OCI-LY1 (cell line): ENCODE data around the gene CCL17.

Source experiments
- EZH2 ChIP-seq: fragments of 200-600 bp; sonication (generic), shearing (Covaris generic); IDR thresholded peaks from 2 replicates; pipeline ENCODE4 v1.8.0; 2017; ENCODE audit warnings: borderline replicate concordance, mixed run types, mild to moderate bottlenecking, antibody characterized with exemption, low read length, moderate library complexity, mixed read lengths
- TF ChIP-seq, protein P1 (sequence below): fragments of 200-600 bp; sonication (generic), shearing (Covaris generic); IDR thresholded peaks from 2 replicates; pipeline ENCODE4 v1.5.1; 2017; ENCODE audit warnings: mild to moderate bottlenecking, antibody characterized with exemption, low read length, moderate library complexity, mixed read lengths

DNA sequence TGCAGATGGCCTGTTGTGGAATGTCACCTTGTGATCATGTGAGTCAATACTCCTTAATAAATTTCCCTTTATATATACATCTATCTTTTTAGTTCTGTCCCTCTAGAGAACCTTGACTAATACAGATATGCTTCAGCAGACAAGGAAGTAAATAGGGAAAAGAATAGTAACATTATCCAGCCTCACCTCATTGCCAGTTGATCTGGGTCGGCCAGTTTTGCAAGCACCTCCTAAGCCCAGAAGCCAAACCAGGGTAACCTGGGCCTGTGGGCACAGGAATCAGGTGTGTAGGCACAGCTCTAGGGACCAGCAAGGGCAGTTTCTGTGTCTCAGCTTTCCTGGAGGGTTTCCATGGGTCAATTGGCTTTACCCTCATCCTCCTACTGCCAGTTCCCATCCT is 11.9 kb upstream of the CCL17 start:
- TF ChIP-seq, protein P1, sequence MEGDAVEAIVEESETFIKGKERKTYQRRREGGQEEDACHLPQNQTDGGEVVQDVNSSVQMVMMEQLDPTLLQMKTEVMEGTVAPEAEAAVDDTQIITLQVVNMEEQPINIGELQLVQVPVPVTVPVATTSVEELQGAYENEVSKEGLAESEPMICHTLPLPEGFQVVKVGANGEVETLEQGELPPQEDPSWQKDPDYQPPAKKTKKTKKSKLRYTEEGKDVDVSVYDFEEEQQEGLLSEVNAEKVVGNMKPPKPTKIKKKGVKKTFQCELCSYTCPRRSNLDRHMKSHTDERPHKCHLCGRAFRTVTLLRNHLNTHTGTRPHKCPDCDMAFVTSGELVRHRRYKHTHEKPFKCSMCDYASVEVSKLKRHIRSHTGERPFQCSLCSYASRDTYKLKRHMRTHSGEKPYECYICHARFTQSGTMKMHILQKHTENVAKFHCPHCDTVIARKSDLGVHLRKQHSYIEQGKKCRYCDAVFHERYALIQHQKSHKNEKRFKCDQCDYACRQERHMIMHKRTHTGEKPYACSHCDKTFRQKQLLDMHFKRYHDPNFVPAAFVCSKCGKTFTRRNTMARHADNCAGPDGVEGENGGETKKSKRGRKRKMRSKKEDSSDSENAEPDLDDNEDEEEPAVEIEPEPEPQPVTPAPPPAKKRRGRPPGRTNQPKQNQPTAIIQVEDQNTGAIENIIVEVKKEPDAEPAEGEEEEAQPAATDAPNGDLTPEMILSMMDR = no peak
- no peak for TF ChIP-seq EZH2
